IMR-90 (cell line): ENCODE results near the gene IL17B.

Experiments used
- BHLHE40 ChIP-seq: fragments of 150-350 bp; IDR thresholded peaks from 2 replicates; pipeline ENCODE4 v1.6.1; 2016; ENCODE audit warnings: mild to moderate bottlenecking, low read depth, low read length
- CTCF ChIP-seq: conservative IDR thresholded peaks from 2 replicates; pipeline ENCODE4 v1.5.1; 2012; ENCODE audit warnings: mild to moderate bottlenecking, low read depth, low read length, improper control_type of control experiment
- POLR2A ChIP-seq: IDR thresholded peaks from 2 replicates; pipeline ENCODE4 v1.6.1; 2012; ENCODE audit warnings: mild to moderate bottlenecking, low read depth, low read length
- RCOR1 ChIP-seq: IDR thresholded peaks from 2 replicates; pipeline ENCODE4 v1.6.1; 2012; ENCODE audit warnings: mild to moderate bottlenecking, low read length, improper control_type of control experiment; ENCODE audit not compliant: insufficient replicate concordance
- SMC3 ChIP-seq: fragments of 150-350 bp; IDR thresholded peaks from 2 replicates; pipeline ENCODE4 v1.6.1; 2016; ENCODE audit warnings: low read depth, mild to moderate bottlenecking, antibody characterized with exemption, low read length, moderate library complexity
- USF2 ChIP-seq: fragments of 150-350 bp; IDR thresholded peaks from 2 replicates; pipeline ENCODE4 v1.6.1; 2017; ENCODE audit warnings: mild to moderate bottlenecking, antibody characterized with exemption, low read length, low read depth

GRCh38 chr5:149410071-149410470 lies 31.0 kb upstream of the IL17B start:
- no peak for TF ChIP-seq CTCF
- no peak for TF ChIP-seq SMC3
- no peak for TF ChIP-seq POLR2A
- no peak for TF ChIP-seq RCOR1
- TF ChIP-seq USF2: no peak
- TF ChIP-seq BHLHE40: no peak
